Hematopoietic multipotent progenitor cell (in vitro differentiated cells): Measurements from ENCODE around the gene APOBEC3H. TPM values are rescaled to one million over a fixed set of nuclear protein-coding genes. Genes with fewer than 3 reads are reported as not detected.
"Not testable (repeated sequence)": the region's sequence is repeated elsewhere in the genome, so short reads cannot be mapped to it uniquely, and the experiment has no call there.

Source experiments
- DNase-seq, 3 donors: peaks; one replicate each; pipeline ENCODE4 v3.0.0-alpha.2; 2011 to 2015; ENCODE audit warnings: low read depth in 2 of 3, low spot score in 2 of 3
- total RNA-seq: library from RNA; depleted of rRNA; stranded (reverse); fragments of >200 nt; gene quantifications from one replicate; pipeline ENCODE4 v1.2.3, GENCODE V29; 2012

The APOBEC3H gene
- 0.27 TPM for total RNA-seq

DNA sequence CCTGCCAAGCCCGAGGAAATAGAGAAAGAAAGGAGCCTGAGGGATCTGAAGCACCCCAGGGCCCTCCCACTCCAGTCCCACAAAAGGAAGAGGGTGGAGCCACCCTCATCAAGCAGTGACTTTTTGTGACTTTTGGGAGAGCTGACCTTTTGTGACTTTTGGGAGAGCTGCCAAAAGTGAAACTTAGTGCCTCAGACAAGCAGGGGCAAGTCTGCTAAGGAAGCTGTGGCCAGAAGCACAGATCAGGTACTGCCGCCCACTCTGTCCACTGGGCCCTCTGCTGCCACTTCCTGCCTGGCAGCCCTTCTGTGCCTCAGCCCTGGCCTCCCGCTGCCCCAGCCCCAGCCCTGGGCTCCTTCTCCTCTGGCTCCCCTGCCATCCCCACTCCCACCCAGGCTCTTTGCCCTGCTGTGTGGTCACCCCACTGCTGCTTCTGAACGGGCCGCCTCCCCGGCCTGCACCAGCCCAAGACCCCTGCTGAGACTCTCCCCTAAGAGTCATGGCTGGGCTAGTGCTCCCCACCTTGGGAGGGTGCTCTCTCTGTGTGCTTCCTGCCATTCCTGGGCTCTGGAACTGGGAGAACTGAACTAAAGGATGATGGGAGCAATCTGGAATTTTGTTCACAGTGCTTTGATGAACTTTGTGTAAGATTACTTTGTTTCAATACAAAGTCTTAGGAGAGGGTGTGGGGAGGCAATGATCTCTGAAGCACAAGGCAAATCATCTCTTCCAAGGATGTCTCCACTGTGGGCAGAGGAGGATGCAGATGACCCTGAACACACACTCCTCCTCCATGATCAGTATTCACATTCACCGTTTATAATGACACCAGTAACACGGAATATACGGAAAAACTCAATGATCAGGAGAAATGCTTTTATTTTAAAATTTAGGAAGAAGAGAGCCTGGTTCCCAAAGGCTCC, at the start of gene APOBEC3H:
TSS of gene APOBEC3H (plus strand) at position 147 of the 923 bp plus-strand sequence. CDS start 3,035 bp downstream, outside the sequence.
- DNase-seq, result peak in 2 of 3 donors; percentile 37 to 56

DNA sequence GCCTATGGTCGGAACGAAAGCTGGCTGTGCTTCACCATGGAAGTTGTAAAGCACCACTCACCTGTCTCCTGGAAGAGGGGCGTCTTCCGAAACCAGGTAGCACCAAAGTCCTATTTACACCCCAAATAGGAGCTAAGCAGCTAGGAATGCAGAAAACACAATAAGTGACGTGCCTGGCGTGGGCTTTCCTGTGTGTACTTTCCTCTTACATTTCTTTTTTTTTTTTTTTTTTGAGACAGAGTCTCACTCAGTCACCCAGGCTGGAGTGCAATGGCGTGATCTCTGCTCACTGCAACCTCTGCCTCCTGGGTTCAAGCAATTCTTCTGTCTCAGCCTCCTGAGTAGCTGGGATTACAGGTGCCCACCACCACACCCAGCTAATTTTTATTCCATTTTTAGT, 47.6 kb upstream of the APOBEC3H start:
- DNase-seq, result not testable (repeated sequence)

DNA sequence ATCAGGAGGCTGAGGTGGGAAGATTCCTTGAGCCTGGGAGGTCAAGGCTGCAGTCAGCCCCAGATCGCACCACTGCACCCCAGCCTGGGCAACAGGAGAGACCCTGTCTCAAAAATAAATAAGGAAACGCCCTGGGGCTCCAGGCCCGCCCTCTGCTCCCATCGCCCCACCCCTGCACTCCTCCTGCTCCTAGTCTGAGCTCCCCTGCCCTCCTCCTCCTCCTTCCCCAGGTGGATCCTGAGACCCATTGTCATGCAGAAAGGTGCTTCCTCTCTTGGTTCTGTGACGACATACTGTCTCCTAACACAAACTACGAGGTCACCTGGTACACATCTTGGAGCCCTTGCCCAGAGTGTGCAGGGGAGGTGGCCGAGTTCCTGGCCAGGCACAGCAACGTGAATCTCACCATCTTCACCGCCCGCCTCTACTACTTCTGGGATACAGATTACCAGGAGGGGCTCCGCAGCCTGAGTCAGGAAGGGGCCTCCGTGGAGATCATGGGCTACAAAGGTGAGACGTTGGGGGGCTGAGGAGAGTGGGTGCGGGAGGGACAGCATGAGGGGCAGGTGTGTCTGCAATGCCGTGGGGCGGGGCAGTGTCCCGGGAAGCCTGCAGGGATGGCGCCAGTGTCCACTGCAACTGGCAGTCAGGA, 45.1 kb upstream of the APOBEC3H start:
- DNase-seq, result not testable (repeated sequence)

DNA sequence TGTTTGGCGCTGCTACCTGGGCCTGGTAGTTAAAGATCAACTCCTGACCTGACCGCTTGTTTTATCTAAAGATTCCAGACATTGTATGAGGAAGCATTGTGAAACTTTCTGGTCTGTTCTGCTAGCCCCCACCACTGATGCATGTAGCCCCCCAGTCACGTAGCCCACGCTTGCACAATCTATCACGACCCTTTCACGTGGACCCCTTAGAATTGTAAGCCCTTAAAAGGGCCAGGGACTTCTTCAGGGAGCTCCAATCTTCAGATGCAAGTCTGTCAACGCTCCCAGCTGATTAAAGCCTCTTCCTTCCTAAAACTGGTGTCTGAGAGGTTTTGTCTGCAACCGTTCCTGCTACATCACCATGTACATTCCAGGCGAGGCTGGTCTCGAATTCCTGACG, 41.4 kb upstream of the APOBEC3H start:
- DNase-seq, result no peak

DNA sequence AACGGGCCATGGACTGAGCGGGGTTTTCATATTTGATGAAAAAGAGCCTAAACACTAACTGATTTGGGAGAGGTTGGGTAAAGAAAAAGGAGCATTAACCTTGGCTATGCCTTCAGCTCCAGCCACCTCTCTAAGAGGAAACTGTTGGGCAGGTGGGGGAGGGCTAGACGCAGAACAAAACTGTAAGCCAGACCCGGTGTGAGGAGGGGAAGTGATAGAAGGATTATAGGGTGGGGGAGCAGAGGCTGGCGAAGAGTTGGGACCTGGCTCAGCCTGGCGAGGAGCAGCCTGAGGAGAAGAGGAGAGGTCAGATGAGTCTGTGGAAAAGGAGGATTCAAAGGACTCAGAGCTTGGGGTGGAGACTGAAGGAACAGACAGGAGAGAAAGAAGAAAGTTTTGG, 35.8 kb upstream of the APOBEC3H start:
- peak in 1 of 3 donors; percentile 48 for DNase-seq

DNA sequence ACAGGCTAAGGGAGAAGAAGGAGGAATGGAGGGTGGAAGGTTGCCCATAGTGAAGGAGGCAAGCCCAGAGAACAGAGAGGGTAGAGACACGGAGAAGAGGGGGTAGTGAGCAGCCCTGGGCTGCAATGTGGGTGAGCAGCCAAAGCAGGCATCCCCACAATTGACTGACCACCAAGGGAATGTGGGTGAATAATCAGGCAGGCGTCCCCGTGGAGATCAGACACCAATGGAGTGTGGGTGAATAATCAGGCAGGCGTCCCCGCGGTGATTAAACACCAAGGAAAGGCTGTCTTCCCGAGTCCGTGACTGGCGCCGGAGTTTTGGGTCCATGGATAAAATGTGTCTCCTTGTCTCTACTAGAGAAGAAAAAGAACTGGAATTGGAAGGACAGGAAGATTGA, 35.1 kb upstream of the APOBEC3H start:
- not testable (repeated sequence) for DNase-seq

DNA sequence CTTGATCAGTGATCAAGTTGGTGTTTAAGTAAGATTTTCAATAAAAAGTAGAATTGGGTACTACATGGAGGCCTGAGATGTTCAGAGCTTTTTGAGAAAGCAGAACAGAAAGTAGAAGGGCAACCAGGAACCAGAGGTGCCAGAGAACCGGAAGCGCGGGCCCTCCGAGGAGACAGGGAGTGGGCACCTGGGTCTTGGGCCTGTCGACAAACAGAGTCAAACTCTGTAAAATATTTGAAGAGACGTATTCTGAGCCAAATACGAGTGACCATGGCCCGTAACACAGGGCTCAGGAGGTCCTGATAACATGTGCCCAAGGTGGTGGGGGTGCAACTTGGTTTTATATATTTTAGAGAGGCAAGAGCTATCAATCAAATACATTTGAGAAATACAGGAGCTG, 33.1 kb upstream of the APOBEC3H start:
- DNase-seq, result not testable (repeated sequence)

DNA sequence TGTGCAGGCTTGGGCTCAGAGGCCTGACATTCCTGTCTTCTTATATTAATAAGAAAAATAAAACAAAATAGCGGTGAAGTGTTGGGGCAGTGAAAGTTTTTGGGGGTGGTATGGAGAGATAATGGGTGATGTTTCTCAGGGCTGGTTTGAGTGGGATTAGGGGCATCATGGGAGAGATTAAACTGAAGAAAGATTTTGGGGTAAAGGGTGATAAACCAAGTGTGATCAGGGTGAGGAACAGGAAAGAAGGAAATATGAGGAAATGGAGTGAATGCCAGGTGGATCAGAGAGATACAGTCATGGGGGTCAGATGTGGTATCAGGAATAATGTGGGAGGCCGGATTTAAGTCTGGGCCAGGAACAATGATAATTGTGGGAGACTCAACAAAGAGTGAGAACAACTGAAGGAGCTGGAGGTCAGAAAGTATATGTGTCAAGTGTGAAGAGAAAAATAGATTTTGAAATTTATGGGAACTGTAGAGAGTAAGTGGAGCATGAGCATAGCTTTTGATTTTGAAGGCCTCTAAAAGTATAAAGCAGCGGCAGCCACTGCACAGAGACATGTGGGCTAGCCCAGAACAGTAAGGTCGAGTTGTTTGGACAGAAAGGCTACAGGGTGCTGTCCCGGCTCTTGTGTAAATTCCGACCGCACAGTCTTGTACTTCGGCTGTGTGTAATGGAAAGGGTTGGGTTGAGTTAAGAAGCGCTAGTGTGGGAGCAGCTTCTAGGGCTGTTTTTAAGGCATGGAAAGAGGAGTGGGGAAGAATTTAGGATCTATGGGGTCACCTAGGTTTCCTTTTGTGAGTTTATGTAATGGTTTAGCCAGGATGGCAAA, 30.4 kb upstream of the APOBEC3H start:
- not testable (repeated sequence) for DNase-seq

DNA sequence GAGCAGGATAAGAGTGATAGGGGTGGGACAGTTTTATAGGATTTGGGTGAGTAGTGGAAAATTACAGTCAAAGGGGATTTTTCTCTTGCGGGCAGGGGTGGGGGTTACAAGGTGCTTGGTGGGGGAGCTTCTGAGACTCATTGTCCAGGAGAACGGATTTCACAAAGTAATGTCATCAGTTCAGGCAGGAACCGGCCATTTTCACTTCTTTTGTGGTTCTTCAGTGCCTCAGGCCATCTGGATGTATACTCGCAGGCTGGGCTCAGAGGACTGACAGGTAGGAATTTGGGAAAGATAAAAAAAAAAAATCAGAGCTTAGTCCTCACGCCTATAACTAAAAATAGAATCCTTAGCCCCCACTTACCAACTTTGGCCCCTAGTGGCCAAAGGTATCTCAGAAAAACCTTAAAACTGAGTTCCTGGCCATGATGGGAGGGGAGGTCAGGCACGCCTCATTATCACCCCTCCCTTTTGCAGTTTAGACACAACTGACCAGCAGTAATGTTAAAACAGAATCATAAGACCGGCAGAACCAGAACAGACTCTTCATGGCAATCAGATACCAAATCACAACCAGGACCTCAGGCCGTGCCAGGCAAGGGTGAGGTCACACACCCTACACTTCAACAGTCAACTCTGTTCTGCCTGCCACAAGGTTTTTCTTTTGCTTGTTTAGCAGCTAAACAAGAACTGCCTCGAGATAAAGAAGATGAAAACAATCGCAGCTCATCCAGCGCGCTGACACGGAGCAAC, 28.8 kb upstream of the APOBEC3H start:
- no peak for DNase-seq

DNA sequence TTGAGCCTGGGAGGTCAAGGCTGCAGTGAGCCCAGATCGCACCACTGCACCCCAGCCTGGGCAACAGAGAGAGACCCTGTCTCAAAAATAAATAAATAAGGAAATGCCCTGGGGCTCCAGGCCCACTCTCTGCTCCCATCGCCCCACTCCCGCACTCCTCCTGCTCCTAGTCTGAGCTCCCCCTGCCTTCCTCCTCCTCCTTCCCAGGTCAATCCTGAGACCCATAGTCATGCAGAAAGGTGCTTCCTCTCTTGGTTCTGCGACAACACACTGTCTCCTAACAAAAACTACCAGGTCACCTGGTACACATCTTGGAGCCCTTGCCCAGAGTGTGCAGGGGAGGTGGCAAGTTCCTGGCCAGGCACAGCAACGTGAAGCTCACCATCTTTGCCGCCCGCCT, 26.9 kb upstream of the APOBEC3H start:
- no peak for DNase-seq

DNA sequence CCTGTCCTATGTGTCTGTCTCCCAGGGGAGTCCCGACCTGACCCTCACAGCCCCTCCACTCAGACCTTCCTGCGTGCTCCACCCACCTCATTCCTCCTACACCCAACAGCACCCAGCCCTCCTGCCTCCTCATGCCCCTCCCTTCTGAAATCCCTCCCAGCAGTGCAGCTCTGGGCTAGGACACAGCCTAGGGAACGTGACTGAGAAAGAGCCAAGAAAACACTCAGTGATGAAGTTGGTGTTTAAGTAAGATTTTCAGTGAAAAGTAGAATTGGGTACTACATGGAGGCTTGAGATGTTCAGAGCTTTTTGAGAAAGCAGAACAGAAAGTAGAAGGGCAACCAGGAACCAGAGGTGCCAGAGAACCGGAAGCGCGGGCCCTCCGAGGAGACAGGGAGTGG, 24.5 kb upstream of the APOBEC3H start:
- not testable (repeated sequence) for DNase-seq

DNA sequence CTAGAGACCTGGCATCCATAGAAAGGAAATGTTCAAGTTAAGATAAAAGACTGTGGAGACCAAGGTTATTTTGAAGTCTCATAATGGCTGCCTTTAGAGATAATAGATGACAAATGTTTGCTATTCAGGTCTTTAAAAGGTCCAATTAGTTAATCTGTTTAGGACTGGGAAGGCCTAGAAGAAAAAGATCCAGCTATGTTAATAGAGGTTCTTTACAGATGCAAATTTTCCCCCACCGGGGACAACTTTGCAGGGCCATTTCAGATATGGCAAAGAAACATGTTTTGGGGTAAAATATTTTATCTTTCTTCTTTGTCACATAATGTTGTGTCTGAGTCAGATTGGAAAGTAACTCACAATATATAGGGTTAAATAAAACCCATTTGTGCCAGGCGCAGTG, 23.1 kb upstream of the APOBEC3H start:
- DNase-seq, result no peak

DNA sequence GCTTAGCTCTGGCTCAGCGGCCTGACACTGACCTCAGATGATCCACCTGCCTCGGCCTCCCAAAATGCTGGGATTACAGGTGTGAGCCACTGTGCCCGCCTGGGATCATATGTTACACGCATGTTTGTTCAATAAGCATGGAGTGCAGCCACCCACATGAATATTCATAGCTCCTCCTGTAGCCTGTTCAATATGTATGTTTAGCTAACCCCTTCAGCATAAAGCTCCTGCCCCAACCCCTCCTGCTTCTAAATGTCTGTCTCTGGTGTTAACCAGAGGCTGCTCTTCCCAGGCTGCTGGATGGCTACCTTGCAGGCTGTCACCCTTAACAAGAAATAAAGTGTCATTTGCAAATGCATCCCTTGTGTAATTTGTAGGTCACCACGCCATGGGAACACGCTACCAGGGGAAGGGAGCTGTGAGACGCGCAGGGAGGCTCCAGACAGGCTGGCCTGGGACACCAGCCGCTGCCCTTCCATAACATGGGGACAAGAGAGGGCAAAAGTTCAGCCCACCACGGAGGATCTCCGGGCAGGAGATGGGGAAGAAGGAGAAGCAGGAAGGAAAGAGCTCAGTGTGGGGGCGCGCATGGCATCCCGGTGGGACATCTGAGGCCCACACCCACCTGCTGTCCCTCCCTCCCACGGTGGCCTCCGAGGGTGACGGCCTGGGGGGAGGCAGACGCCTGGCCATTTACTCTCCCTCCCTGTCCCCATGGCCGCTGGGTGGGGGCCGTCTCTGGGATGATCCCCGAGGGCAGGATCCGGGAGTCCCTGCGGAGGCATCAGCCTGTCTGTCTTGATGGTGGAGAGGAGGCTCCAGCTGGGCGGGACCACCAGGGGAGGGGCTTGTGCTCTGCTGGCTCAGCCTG, 20.7 kb upstream of the APOBEC3H start:
- not testable (repeated sequence) for DNase-seq

DNA sequence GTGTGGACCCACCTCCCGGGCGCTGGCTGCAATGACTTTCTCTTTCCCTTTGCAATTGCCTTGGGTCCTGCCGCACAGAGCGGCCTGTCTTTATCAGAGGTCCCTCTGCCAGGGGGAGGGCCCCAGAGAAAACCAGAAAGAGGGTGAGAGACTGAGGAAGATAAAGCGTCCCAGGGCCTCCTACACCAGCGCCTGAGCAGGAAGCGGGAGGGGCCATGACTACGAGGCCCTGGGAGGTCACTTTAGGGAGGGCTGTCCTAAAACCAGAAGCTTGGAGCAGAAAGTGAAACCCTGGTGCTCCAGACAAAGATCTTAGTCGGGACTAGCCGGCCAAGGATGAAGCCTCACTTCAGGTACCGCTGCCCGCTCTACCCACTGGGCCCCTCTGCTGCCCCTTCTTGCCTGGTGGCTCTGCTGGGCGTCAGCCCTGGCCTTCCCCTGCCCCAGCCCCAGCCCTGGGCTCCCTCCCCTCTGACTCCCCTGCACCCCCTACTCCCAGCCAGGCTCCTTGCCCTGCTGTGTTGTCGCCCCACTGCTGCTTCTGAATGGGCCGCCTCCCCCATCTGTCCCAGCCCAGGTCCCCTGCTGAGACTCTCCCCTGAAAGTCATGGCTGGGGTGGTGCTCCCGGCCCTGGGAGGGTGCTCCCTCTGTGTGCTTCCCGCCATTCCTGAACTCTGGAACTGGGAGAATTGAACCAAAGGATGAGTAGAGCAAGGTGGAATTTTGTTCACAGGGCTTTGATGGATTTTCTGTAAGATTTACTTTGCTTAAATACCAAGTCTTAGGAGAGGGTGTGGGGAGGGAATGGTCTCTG, 19.8 kb upstream of the APOBEC3H start, which contains the start of gene APOBEC3G:
TSS of gene APOBEC3G (plus strand) at position 250 of the 815 bp plus-strand sequence. CDS start at position 337, 87 bp downstream.
- peak in 2 of 3 donors; percentile 67 to 86 for DNase-seq

DNA sequence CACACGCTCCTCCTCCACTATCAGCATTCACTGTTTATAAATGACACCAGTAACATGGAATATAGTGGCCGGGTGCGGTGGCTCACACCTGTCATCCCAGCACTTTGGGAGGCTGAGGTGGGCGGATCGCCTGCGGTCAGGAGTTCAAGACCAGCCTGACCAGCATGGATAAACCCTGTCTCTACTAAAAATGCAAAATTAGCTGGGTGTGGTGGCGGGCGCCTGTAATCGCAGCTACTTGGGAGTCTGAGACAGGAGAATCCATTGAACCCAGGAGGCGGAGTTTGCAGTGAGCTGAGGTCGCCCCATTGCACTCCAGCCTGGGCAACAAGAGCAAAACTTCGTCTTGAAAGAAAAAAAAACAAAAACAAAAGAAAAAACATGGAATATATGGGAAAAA, 19.1 kb upstream of the APOBEC3H start:
- DNase-seq, result not testable (repeated sequence)

DNA sequence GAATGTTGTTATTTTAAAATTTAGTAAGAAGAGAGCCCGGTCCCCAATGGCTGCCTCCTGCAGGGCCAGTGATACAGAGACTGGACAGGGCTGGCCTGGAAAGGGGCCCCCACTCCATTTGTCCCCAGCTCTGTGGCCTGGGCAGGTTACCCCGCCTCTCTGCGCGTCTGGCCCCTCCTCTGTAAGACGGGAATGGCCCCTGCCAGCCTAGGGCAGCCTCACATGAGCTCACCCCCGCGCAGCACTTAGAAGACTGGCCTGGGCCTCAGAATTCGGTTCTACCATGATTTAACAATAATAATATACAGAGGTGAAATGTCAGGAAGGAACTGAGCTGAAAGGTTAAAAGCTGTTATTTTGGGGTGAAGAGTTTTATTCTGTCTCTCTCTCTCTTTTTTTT, 18.7 kb upstream of the APOBEC3H start:
- DNase-seq, result no peak

DNA sequence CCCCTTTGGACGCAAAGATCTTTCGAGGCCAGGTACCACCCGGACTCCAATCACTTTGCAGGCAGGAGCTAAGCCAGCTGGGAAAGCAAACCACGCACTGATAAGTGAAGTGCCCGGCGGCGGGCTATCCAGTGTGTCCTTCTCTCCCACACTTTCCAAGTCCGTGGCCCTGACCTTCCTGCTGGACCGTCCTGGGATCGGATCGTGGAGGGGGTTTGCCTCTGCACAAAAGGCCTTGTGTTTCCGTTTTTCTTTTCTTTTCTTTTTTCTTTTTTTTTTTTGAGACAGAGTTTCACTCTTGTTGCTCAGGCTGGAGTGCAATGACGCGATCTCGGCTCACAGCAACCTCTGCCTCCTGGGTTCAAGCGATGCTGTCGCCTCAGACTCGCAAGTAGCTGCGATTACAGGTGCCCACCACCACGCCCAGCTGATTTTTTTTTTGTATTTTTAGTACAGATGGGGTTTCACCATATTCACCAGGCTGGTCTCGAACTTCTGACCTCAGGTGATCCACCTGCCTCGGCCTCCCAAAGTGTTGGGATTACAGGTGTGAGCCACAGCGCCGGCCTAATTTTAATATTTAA, 17.9 kb upstream of the APOBEC3H start:
- not testable (repeated sequence) for DNase-seq
